Measurements from ENCODE around the gene ARL5C. TPM values are rescaled to one million over a fixed set of nuclear protein-coding genes. Genes with fewer than 3 reads are reported as not detected.

ARL5C gene
- total RNA-seq, 1 donor from 2014 or later, result 0.25 TPM

GRCh38 chr17:39200957-39201510 is 35.1 kb upstream of the ARL5C start:
- no peak for DNase-seq (ENCODE audit: low spot score)
- peak overlapping the region; percentile 98 for H3K4me3 Mint-ChIP-seq (ENCODE audit: unreplicated experiment)
- no peaks in the 10 kb centered on the region for H3K27me3 Mint-ChIP-seq (ENCODE audit: low read depth)
- H3K36me3 Mint-ChIP-seq (ENCODE audit: low read depth), result peaks cover 36% of the 10 kb centered on the region
- no peak for TF ChIP-seq CTCF (IDR thresholded peaks at IDR 0.05)
- H3K9me3 Mint-ChIP-seq (ENCODE audit: low read depth), result no peaks in the 10 kb centered on the region
- peaks cover 52% of the 10 kb centered on the region for H3K4me1 Mint-ChIP-seq (ENCODE audit: low read depth)
- H3K27ac Mint-ChIP-seq (ENCODE audit: unreplicated experiment), result peak overlapping the region; percentile 99

- peak within 1 kb of the TSS; percentile 98 for H3K4me3 Mint-ChIP-seq (ENCODE audit: unreplicated experiment)
- no peaks in the 10 kb centered on the region for H3K9me3 Mint-ChIP-seq (ENCODE audit: low read depth)
- peaks cover 36% of the 10 kb centered on the region for H3K36me3 Mint-ChIP-seq (ENCODE audit: low read depth)
- H3K4me1 Mint-ChIP-seq (ENCODE audit: low read depth), result peaks cover 58% of the 10 kb centered on the region
- DNase-seq (ENCODE audit: low spot score), result no peak
- H3K27ac Mint-ChIP-seq (ENCODE audit: unreplicated experiment), result peak within 1 kb of the TSS; percentile 99
- TF ChIP-seq CTCF (IDR thresholded peaks at IDR 0.05), result no peak
- H3K27me3 Mint-ChIP-seq (ENCODE audit: low read depth), result no peaks in the 10 kb centered on the region
Measured at GRCh38 chr17:39200070-39200879, 34.3 kb upstream of the ARL5C start, which contains the start of gene RPL19. RPL19 (plus strand) TSS chr17:39200283; CDS start chr17:39200345, 62 bp downstream.

- peaks cover 33% of the 10 kb centered on the region for H3K36me3 Mint-ChIP-seq (ENCODE audit: low read depth)
- TF ChIP-seq CTCF (IDR thresholded peaks at IDR 0.05), result no peak
- H3K4me1 Mint-ChIP-seq (ENCODE audit: low read depth), result peaks cover 64% of the 10 kb centered on the region
- H3K4me3 Mint-ChIP-seq (ENCODE audit: unreplicated experiment), result peak overlapping the region; percentile 98
- peak overlapping the region; percentile 99 for H3K27ac Mint-ChIP-seq (ENCODE audit: unreplicated experiment)
- no peak for DNase-seq (ENCODE audit: low spot score)
- H3K9me3 Mint-ChIP-seq (ENCODE audit: low read depth), result no peaks in the 10 kb centered on the region
- no peaks in the 10 kb centered on the region for H3K27me3 Mint-ChIP-seq (ENCODE audit: low read depth)
Measured at GRCh38 chr17:39199820-39200069, 33.8 kb upstream of the ARL5C start.

- Mint-ChIP-seq H3K4me1 (ENCODE audit: low read depth) (peaks cover 69% of the 10 kb centered on the region), H3K27me3 (ENCODE audit: low read depth) (no peaks in the 10 kb centered on the region), H3K4me3 (ENCODE audit: unreplicated experiment) (peak overlapping the region; percentile 80), H3K9me3 (ENCODE audit: low read depth) (no peaks in the 10 kb centered on the region), H3K27ac (ENCODE audit: unreplicated experiment) (peak overlapping the region; percentile 5), H3K36me3 (ENCODE audit: low read depth) (peaks cover 22% of the 10 kb centered on the region)
- TF ChIP-seq CTCF (IDR thresholded peaks at IDR 0.05), result no peak
- no peak for DNase-seq (ENCODE audit: low spot score)
Measured at GRCh38 chr17:39198186-39198566, 32.2 kb upstream of the ARL5C start.

- no peak for TF ChIP-seq CTCF (IDR thresholded peaks at IDR 0.05)
- peak within 1 kb of the TSS; percentile 80 for H3K4me3 Mint-ChIP-seq (ENCODE audit: unreplicated experiment)
- peak within 1 kb of the TSS; percentile 83 for H3K27ac Mint-ChIP-seq (ENCODE audit: unreplicated experiment)
- peaks cover 71% of the 10 kb centered on the region for H3K4me1 Mint-ChIP-seq (ENCODE audit: low read depth)
- DNase-seq (ENCODE audit: low spot score), result no peak
- no peaks in the 10 kb centered on the region for H3K27me3 Mint-ChIP-seq (ENCODE audit: low read depth)
- H3K9me3 Mint-ChIP-seq (ENCODE audit: low read depth), result no peaks in the 10 kb centered on the region
- H3K36me3 Mint-ChIP-seq (ENCODE audit: low read depth), result peaks cover 24% of the 10 kb centered on the region
Measured at GRCh38 chr17:39197380-39198185, 31.6 kb upstream of the ARL5C start, which contains the start of gene CACNB1. CACNB1 (minus strand) TSS chr17:39197669; CDS start chr17:39197495, 174 bp downstream.
